ENCODE data around the gene E2F1.
A peak's percentile ranks its signal among the peaks of the same experiment; 100 is the strongest.

The E2F1 gene

DNA sequence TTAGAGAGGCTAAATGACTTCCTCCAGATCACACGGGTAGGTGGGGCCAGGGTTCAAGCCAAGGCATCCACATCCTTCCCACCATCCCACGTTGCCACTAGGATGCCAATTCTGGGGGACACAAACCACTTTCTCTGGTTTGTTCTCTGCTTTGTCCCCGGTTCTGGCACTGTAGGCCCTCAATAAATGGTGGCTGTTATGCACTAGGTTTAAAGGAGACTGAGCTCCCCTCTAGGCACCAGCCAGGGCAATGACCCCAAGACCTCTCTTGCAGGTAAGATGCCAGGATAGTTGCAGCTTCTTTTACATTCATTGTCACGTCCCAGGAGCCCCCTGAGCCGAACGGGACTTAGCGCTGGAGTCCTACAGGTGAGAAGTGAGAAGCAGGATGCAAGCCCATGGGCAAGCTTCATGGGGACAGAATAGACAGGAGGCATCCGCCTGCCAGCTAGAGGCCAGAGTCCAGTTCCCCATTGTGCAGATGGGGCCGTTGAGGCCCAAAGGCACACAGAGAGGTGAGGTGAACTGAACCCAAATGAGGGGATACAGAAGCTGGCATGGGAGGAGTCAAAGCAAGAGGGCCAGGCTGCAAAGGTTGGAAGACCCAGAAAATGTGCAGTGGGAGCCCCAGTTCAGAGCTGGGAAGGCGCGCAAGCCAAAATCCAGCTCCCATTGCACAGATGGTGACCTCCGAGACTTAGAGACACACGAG is 33.2 kb upstream of the E2F1 start:
- TF ChIP-seq, protein P1, sequence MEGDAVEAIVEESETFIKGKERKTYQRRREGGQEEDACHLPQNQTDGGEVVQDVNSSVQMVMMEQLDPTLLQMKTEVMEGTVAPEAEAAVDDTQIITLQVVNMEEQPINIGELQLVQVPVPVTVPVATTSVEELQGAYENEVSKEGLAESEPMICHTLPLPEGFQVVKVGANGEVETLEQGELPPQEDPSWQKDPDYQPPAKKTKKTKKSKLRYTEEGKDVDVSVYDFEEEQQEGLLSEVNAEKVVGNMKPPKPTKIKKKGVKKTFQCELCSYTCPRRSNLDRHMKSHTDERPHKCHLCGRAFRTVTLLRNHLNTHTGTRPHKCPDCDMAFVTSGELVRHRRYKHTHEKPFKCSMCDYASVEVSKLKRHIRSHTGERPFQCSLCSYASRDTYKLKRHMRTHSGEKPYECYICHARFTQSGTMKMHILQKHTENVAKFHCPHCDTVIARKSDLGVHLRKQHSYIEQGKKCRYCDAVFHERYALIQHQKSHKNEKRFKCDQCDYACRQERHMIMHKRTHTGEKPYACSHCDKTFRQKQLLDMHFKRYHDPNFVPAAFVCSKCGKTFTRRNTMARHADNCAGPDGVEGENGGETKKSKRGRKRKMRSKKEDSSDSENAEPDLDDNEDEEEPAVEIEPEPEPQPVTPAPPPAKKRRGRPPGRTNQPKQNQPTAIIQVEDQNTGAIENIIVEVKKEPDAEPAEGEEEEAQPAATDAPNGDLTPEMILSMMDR (conservative IDR thresholded peaks at IDR 0.05): no peak
- peak overlapping the region; percentile 80 for H3K27ac ChIP-seq

DNA sequence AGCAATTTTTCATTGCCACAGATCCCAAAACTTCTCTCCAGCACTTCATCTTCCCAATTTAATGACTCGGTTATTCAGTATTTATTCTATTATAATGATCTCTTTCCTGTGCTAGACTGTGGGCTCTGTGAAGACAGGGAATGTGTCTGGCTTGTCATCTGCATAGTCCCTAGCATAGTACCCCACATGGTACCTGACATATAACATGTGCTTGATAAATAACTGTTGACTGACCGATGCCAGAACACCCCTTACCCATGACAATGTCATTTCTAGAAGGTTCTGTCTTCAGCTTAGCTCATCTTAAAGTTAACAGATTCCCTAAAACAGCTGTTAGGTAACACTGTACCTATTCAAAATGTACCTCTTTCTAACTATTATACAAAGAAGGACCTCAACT is 30.3 kb upstream of the E2F1 start:
- H3K27ac ChIP-seq: peak overlapping the region; percentile 22; the same call in 1 of the 2 replicates
- TF ChIP-seq, protein P1 (conservative IDR thresholded peaks at IDR 0.05): no peak

DNA sequence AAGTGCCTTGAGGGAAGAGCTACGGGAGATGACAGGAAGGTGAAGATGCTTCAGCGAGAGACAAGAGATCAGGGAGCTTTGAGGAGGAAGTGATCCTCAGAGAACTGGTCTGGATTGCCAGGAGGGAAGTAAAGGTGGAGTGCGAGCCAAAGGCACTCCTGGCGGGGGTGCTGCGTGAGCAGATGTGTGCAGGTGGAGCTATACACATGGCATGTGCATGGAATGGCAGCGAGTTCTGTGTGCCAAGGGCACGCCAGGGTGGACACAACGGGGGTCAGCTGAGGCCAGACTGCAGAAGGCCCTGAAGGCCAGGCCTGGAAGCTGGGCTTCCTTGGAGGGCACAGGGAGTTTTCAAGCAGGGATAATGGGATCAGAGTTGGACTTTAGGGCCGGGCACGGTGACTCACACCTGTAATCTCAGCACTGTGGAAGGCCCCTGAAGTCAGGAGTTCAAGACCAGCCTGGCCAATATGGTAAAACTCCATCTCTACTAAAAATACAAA is 27.7 kb upstream of the E2F1 start:
- TF ChIP-seq, protein P1 (conservative IDR thresholded peaks at IDR 0.05): no peak
- no peak overlapping the region for H3K27ac ChIP-seq

DNA sequence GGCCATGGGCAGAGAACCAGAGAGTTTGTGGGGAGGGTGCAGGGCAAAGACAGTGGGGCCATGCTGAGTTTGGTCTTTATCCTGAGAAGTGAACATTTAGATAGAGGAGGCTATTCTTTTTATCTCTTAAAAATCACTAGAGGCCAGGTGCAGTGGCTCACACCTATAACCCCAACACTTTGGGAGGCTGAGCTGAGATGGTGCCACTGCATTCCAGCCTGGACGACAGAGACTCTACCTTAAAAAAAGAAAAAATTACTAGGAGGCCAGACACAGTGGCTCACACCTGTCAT is 25.2 kb upstream of the E2F1 start:
- H3K27ac ChIP-seq: no peak overlapping the region
- TF ChIP-seq, protein P1 (conservative IDR thresholded peaks at IDR 0.05): no peak

DNA sequence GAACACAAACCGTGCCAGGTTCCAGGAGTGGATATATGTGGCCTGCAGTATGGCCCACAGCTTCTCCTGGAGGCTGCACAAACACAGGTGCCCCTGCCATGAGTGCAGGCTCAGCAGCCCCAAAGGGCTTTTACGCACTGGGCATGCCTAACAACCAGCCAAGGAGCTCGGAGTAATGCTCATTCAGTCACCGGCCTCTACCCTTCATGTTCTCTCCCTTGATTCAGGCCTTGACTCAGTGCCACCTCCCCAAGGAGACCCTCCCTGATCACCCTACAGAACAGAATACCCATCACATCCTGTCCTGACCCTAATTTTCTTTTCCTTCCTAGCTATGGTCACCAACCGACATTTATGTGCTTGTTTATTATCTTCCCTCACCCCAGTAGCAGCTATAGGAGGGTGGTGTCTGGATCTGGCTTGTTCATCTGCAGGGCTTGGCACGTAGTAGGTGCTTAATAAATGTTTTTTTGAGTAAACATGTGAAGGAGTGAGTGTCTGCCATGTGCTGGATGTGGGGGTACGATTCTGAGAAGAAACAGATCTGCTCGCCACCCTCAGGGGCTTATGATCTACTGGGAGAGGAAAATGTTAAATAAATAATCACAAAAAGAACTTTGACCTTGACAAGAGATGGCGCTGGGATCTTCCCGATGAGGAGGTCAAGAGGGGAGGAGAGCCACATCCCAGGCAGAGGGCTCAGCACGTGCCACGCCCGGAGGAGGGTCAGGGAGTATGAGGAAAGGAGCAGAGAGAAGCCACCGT is 24.7 kb upstream of the E2F1 start:
- TF ChIP-seq, protein P1 (conservative IDR thresholded peaks at IDR 0.05): no peak
- H3K27ac ChIP-seq: no peak overlapping the region

DNA sequence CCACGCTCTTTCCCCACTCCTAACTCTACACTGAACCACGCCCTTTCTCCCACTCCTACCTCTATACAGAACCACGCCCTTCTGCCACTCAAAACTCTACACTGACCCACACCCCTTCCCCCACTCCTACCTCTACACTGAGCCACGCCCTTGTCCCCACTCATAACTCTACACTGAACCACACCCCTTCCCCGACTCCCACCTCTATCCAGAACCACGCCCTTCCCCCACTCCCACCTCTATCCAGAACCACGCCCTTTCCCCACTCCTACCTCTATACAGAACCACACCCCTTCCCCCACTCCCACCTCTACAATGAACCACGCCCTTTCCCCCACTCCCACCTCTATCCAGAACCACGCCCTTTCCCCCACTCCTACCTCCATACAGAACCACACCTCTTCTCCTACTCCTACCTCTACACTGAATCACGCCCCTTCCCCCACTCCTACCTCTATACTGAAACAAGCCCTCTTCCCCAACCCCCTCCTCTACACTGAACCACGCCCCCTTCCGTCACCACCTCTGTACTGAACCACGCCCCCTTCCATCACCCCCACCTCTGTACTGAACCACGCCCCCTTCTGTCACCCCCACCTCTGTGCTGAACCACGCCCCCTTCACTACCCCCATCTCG is 23.8 kb upstream of the E2F1 start:
- no peak overlapping the region for H3K27ac ChIP-seq

DNA sequence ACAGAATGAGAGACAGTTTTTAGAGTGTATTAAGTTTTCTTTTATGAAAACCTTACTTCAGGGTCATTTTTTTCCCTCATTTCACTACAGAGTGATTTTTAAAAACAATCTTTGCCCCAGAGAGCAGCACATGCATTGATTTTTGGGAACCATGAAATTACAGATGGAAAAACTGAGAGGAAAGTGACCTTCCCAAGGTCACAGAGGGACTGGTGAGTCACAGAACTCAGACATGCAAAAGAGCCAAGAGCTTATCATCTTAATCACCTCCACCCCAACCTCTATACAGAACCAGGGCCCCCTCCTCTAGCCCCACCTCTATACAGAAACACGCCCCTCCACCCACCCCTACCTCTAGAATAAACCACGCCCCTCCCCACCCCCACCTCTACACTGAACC is 23.2 kb upstream of the E2F1 start:
- TF ChIP-seq, protein P1 (conservative IDR thresholded peaks at IDR 0.05): no peak
- H3K27ac ChIP-seq: no peak overlapping the region

More for the DNA sequence above, 23.8 kb upstream of the E2F1 start:
- TF ChIP-seq, protein P1 (conservative IDR thresholded peaks at IDR 0.05): no peak

Measured in VCaP (cell line).